Lower leg skin (tissue), 4 donors: Measurements from ENCODE around the gene SH3BP1. TPM values are rescaled to one million over a fixed set of nuclear protein-coding genes. Genes with fewer than 3 reads are reported as not detected.

Experiments
- DNase-seq, 2 donors: peaks; one replicate each; pipeline ENCODE4 v3.0.0-alpha.2; 2019; ENCODE audit warnings: low spot score in 2 of 2
- H3K4me3 ChIP-seq: fragments of 200-600 bp; sonication (generic); 2 replicates; pipeline ENCODE4 v1.5.1; 2017; ENCODE audit warnings: mild to moderate bottlenecking, low read depth; ENCODE audit not compliant: poor library complexity, severe bottlenecking
- CTCF ChIP-seq, 3 donors: fragments of 450-650 bp; IDR thresholded peaks; one replicate each; pipeline ENCODE4 v1.5.1; 2016; ENCODE audit warnings: antibody characterized with exemption in 3 of 3, mild to moderate bottlenecking in 3 of 3, moderate library complexity in 2 of 3
- POLR2A ChIP-seq, 2 donors: fragments of 450-650 bp; IDR thresholded peaks; one replicate each; pipeline ENCODE4 v1.6.1; 2016 to 2017; ENCODE audit warnings: antibody characterized with exemption in 2 of 2, mild to moderate bottlenecking in 1 of 2, moderate library complexity in 1 of 2
- WGBS, 2 donors: methylation state at CpG; one replicate each; pipeline ENCODE4 v1.1.5; 2018; 5-methylcytosine and 5-hydroxymethylcytosine counted together
- intact Hi-C: fragments of 100-400 bp; cut with DNase I; formaldehyde crosslinking; loops from one replicate; pipeline ENCODE4 v1.15.0; 2023; ENCODE audit warnings: low total_unique reads
- total RNA-seq, 4 donors: library from RNA; depleted of rRNA; stranded (reverse); fragments of >200 nt; gene quantifications; one replicate each; pipeline ENCODE4 v1.1.0, GENCODE V29; 2016

The SH3BP1 gene
- total RNA-seq, 4 donors from 2014 or later: 29.1 to 83.3 (median 60.3) TPM

GRCh38 chr22:37611207-37611606 is 28.3 kb upstream of the SH3BP1 start:
- DNase-seq: no peak
- H3K4me3 ChIP-seq: no peak overlapping the region
- WGBS, 2 donors: 66 to 83% methylated on average over 6 of the region's 6 CpGs
- TF ChIP-seq CTCF (IDR thresholded peaks at IDR 0.05): no peak
- TF ChIP-seq POLR2A (IDR thresholded peaks at IDR 0.05): no peak
- intact Hi-C loops: no loop called here

GRCh38 chr22:37616201-37617083 is 23.0 kb upstream of the SH3BP1 start:
- 84 to 85% methylated on average over 19 to 21 of the region's 27 CpGs for WGBS, 2 donors
- intact Hi-C loops: no loop called here
- no peak overlapping the region for H3K4me3 ChIP-seq
- TF ChIP-seq POLR2A (IDR thresholded peaks at IDR 0.05): no peak
- no peak for TF ChIP-seq CTCF (IDR thresholded peaks at IDR 0.05)
- no peak for DNase-seq

- WGBS, 2 donors: 88 to 93% methylated on average over 1 of the region's 1 CpG
- no peak for DNase-seq
- H3K4me3 ChIP-seq: no peak overlapping the region
- intact Hi-C loops: no loop called here
- TF ChIP-seq POLR2A (IDR thresholded peaks at IDR 0.05) (no peak), CTCF (IDR thresholded peaks at IDR 0.05) (no peak)
These were observed 22.0 kb upstream of the SH3BP1 start for GRCh38 chr22:37617431-37617830.

GRCh38 chr22:37618072-37618656 is 21.3 kb upstream of the SH3BP1 start:
- 88 to 90% methylated on average over 14 of the region's 14 CpGs for WGBS, 2 donors
- intact Hi-C loops: no loop called here
- H3K4me3 ChIP-seq: no peak overlapping the region
- TF ChIP-seq CTCF (IDR thresholded peaks at IDR 0.05): no peak
- TF ChIP-seq POLR2A (IDR thresholded peaks at IDR 0.05): no peak
- no peak for DNase-seq

- DNase-seq: no peak
- 91 to 97% methylated on average over 6 of the region's 6 CpGs for WGBS, 2 donors
- intact Hi-C loops: no loop called here
- no peak for TF ChIP-seq CTCF (IDR thresholded peaks at IDR 0.05)
- TF ChIP-seq POLR2A (IDR thresholded peaks at IDR 0.05): no peak
- no peak overlapping the region for H3K4me3 ChIP-seq
These were observed 20.8 kb upstream of the SH3BP1 start for GRCh38 chr22:37618674-37619073.
